H1 (cell line): ENCODE results near the gene RANBP2. TPM values are rescaled to one million over a fixed set of nuclear protein-coding genes. Genes with fewer than 3 reads are reported as not detected.

Source experiments
- CTCF ChIA-PET: fragments of 300-600 bp; sonication (Branson Sonifier 250); formaldehyde crosslinking; loops from one replicate; lab custom pipeline; 2021; ENCODE audit not compliant: partially characterized antibody; lab: Charles Lee
- POLR2A ChIA-PET: fragments of 300-600 bp; sonication (Branson Sonifier 250); formaldehyde crosslinking; loops from one replicate; lab custom pipeline; 2021; ENCODE audit warnings: inconsistent platforms; ENCODE audit not compliant: partially characterized antibody; lab: Charles Lee
- DNase-seq, 2 experiments: peaks; one replicate each; pipeline versions ENCODE4 v3.0.0 to v3.0.0-alpha.2; 2010 to 2022; ENCODE audit warnings: low spot score in 2 of 2, low read depth in 1 of 2, mixed read lengths in 1 of 2
- FAIRE-seq: peaks from 2 replicates; lab custom pipeline; 2011; peaks lifted over from hg19 to GRCh38; lab: Jason Lieb, UNC
- H2AFZ ChIP-seq: 2 replicates; pipeline ENCODE4 v1.8.1; 2012; ENCODE audit warnings: low read length, inconsistent platforms
- H2AK5ac ChIP-seq: 2 replicates; pipeline ENCODE4 v1.6.1; 2013; ENCODE audit warnings: low read depth, low read length
- H2BK120ac ChIP-seq: replicated peaks from 2 replicates; pipeline ENCODE3; 2013; ENCODE audit warnings: low read depth, low read length, inconsistent platforms
- H2BK12ac ChIP-seq: 2 replicates; pipeline ENCODE4 v1.6.1; 2013; ENCODE audit warnings: low read depth, low read length
- H2BK15ac ChIP-seq: 2 replicates; pipeline ENCODE4 v1.6.1; 2013; ENCODE audit warnings: low read length
- H2BK20ac ChIP-seq: 2 replicates; pipeline ENCODE4 v1.6.1; 2013; ENCODE audit warnings: low read length
- H2BK5ac ChIP-seq: 2 replicates; pipeline ENCODE4 v1.6.1; 2013; ENCODE audit warnings: low read depth, low read length
- H3K14ac ChIP-seq: 2 replicates; pipeline ENCODE4 v1.6.1; 2013; ENCODE audit warnings: inconsistent platforms; ENCODE audit not compliant: insufficient read length
- H3K18ac ChIP-seq: 2 replicates; pipeline ENCODE4 v1.6.1; 2013; ENCODE audit warnings: low read length; ENCODE audit errors: extremely low read depth
- H3K23ac ChIP-seq: 2 replicates; pipeline ENCODE4 v1.6.1; 2013; ENCODE audit warnings: inconsistent platforms; ENCODE audit not compliant: insufficient read length
- H3K23me2 ChIP-seq: 2 replicates; pipeline ENCODE4 v1.6.1; 2013; ENCODE audit warnings: low read depth, low read length
- H3K27ac ChIP-seq: 2 replicates; pipeline ENCODE4 v1.6.1; 2011; ENCODE audit warnings: low read depth, low read length, inconsistent platforms
- H3K27me3 ChIP-seq, 4 experiments: replicated peaks in 1 of 4; 1 replicate in 1 of 4; 2 replicates in 3 of 4; pipeline versions ENCODE4 v1.6.1 to v1.8.1; 2011 to 2013; ENCODE audit warnings: low read length in 3 of 4, mild to moderate bottlenecking in 3 of 4, inconsistent platforms in 2 of 4, mixed read lengths in 2 of 4, moderate library complexity in 1 of 4; ENCODE audit not compliant: control insufficient read depth in 3 of 4, insufficient read depth in 3 of 4; ENCODE audit errors: extremely low read depth in 1 of 4
- H3K36me3 ChIP-seq, 4 experiments: 2 replicates each; pipeline versions ENCODE4 v1.6.1 to v1.8.1; 2011 to 2013; ENCODE audit warnings: mild to moderate bottlenecking in 4 of 4, low read length in 3 of 4, moderate library complexity in 2 of 4, control low read depth in 1 of 4, inconsistent platforms in 1 of 4; ENCODE audit not compliant: insufficient read depth in 4 of 4, control insufficient read depth in 2 of 4
- H3K4ac ChIP-seq: replicated peaks from 2 replicates; pipeline ENCODE3; 2013; ENCODE audit warnings: low read length, low read depth, mixed read lengths, inconsistent platforms; ENCODE audit not compliant: insufficient read length
- H3K4me1 ChIP-seq, 4 experiments: replicated peaks in 1 of 4; 1 replicate in 1 of 4; 2 replicates in 3 of 4; pipeline versions ENCODE4 v1.6.1 to v1.8.1; 2011 to 2013; ENCODE audit warnings: low read length in 3 of 4, inconsistent platforms in 2 of 4, mixed read lengths in 1 of 4; ENCODE audit not compliant: insufficient read depth in 4 of 4, control insufficient read depth in 3 of 4
- H3K4me2 ChIP-seq, 2 experiments: 2 replicates each; pipeline versions ENCODE4 v1.6.1 to v1.8.1; 2011 to 2013; ENCODE audit warnings: low read depth in 2 of 2, low read length in 2 of 2, control low read depth in 1 of 2, inconsistent platforms in 1 of 2, mild to moderate bottlenecking in 1 of 2; ENCODE audit not compliant: insufficient read depth in 1 of 2
- H3K4me3 ChIP-seq, 4 experiments: fragments of 200-600, 300-600 bp in 1 of 4; sonication (generic), shearing (Covaris generic), sonication (Bioruptor Twin) in 1 of 4; 2 replicates each; pipeline versions ENCODE4 v1.5.1 to v1.8.1; 2011 to 2016; ENCODE audit warnings: low read length in 4 of 4, low read depth in 3 of 4, control low read depth in 2 of 4, inconsistent platforms in 2 of 4, mild to moderate bottlenecking in 2 of 4, mixed read lengths in 1 of 4, moderate library complexity in 1 of 4; ENCODE audit not compliant: insufficient read depth in 2 of 4; ENCODE audit errors: extremely low read depth in 1 of 4
- H3K56ac ChIP-seq: replicated peaks from 2 replicates; pipeline ENCODE3; 2013; ENCODE audit warnings: low read depth, mild to moderate bottlenecking, mixed read lengths, low read length, inconsistent platforms; ENCODE audit not compliant: insufficient read length
- H3K79me1 ChIP-seq: 2 replicates; pipeline ENCODE4 v1.6.1; 2013; ENCODE audit warnings: low read depth, low read length, control low read depth
- H3K79me2 ChIP-seq, 2 experiments: 2 replicates each; pipeline versions ENCODE4 v1.6.1 to v1.8.1; 2012 to 2013; ENCODE audit warnings: low read length in 2 of 2, mild to moderate bottlenecking in 2 of 2, inconsistent platforms in 1 of 2; ENCODE audit not compliant: insufficient read depth in 2 of 2, control insufficient read depth in 1 of 2
- H3K9ac ChIP-seq, 4 experiments: replicated peaks in 1 of 4; 1 replicate in 1 of 4; 2 replicates in 3 of 4; pipeline versions ENCODE4 v1.6.1 to v1.8.1; 2011 to 2013; ENCODE audit warnings: low read depth in 3 of 4, low read length in 3 of 4, control low read depth in 2 of 4, mild to moderate bottlenecking in 2 of 4, moderate library complexity in 2 of 4, inconsistent platforms in 1 of 4; ENCODE audit errors: extremely low read depth in 1 of 4
- H3K9me3 ChIP-seq, 2 experiments: 2 replicates each; pipeline versions ENCODE4 v1.6.1 to v1.8.1; 2012 to 2013; ENCODE audit warnings: mild to moderate bottlenecking in 2 of 2, moderate library complexity in 2 of 2, control low read depth in 1 of 2, inconsistent platforms in 1 of 2, low read depth in 1 of 2, low read length in 1 of 2, mixed read lengths in 1 of 2; ENCODE audit not compliant: insufficient read depth in 2 of 2
- H4K20me1 ChIP-seq, 2 experiments: replicated peaks in 1 of 2; 2 replicates each; pipeline versions ENCODE3 to v1.8.1; 2011 to 2013; ENCODE audit warnings: inconsistent platforms in 2 of 2, low read length in 2 of 2, mild to moderate bottlenecking in 1 of 2; ENCODE audit not compliant: insufficient read depth in 2 of 2, control insufficient read depth in 1 of 2
- H4K5ac ChIP-seq: 2 replicates; pipeline ENCODE4 v1.6.1; 2013; ENCODE audit warnings: low read length, low read depth, mixed read lengths, inconsistent platforms; ENCODE audit not compliant: insufficient read length
- H4K8ac ChIP-seq: 2 replicates; pipeline ENCODE4 v1.8.0; 2013; ENCODE audit warnings: mild to moderate bottlenecking, moderate library complexity, low read length, inconsistent platforms; ENCODE audit not compliant: insufficient read depth; ENCODE audit errors: extremely low read depth
- H4K91ac ChIP-seq: replicated peaks from 2 replicates; pipeline ENCODE3; 2013; ENCODE audit warnings: low read length, mixed read lengths, inconsistent platforms; ENCODE audit not compliant: insufficient read length
- CREB1 ChIP-seq: IDR thresholded peaks from 2 replicates; pipeline ENCODE4 v1.6.1; 2012; ENCODE audit warnings: inconsistent platforms
- POLR2A ChIP-seq, 2 experiments: IDR thresholded peaks; 1 replicate in 1 of 2; 2 replicates in 1 of 2; pipeline ENCODE4 v1.6.1; 2011; ENCODE audit warnings: low read depth in 2 of 2, low read length in 2 of 2, mild to moderate bottlenecking in 2 of 2; ENCODE audit errors: control extremely low read depth in 1 of 2
- SIRT6 ChIP-seq: IDR thresholded peaks from one replicate; pipeline ENCODE4 v1.7.1; 2012; ENCODE audit warnings: low read length, inconsistent platforms
- SP1 ChIP-seq: IDR thresholded peaks from 2 replicates; pipeline ENCODE4 v1.6.1; 2011; ENCODE audit warnings: low read depth, low read length
- WGBS, 2 experiments: shearing (Covaris generic) in 1 of 2; methylation state at CpG; one replicate each; pipeline versions ENCODE4 v1.1.6 to v1.1.7; 2013 to 2015; ENCODE audit warnings: low lambda C conversion rate in 2 of 2, mixed read lengths in 2 of 2, inconsistent platforms in 1 of 2, low coverage in 1 of 2, missing lambda C conversion rate in 1 of 2; ENCODE audit not compliant: insufficient replicate concordance in 2 of 2, insufficient coverage in 1 of 2, insufficient read length in 1 of 2; ENCODE audit errors: extremely low coverage in 1 of 2, missing lambda C conversion rate in 1 of 2; 5-methylcytosine and 5-hydroxymethylcytosine counted together
- polyA plus RNA-seq, 7 experiments: library from polyadenylated mRNA; depleted of rRNA in 3 of 7; stranded (reverse) in 5 of 7; unstranded in 2 of 7; fragments of >200 nt in 5 of 7; fragments of 200-250 nt in 2 of 7; gene quantifications; 1 replicate in 5 of 7; 2 replicates in 1 of 7; 4 replicates in 1 of 7; pipeline versions ENCODE4 v1.2.1 to v1.2.3, GENCODE V29; 2011 to 2013; ENCODE audit warnings: missing spikeins in 2 of 7, mixed read lengths in 2 of 7
- total RNA-seq: library from RNA; stranded (reverse); fragmentation: NEBNext Ultra II Directional; extraction: Animal tissue kit (Norgen Biotek cat#: 25700); gene quantifications from 2 replicates; pipeline ENCODE4 v1.2.1, GENCODE V29; 2021
- TF ChIP-seq, protein P1 (sequence below): IDR thresholded peaks from 2 replicates; pipeline ENCODE4 v1.6.1; 2012; ENCODE audit warnings: inconsistent platforms

Gene RANBP2
- total and polyA plus RNA-seq, 2 of the 8 experiments (the other 6 are each of a cell fraction or from before 2014, with no cell fraction given): 8.2 to 95.9 TPM

- Histone ChIP-seq H3K9me3 (peaks cover 0 to 6% of the 10 kb centered on the region in 2 experiments; a peak in 1 of 4 replicates), H2BK15ac (no peak overlapping the region), H2AK5ac (no peak overlapping the region), H3K18ac (no peak overlapping the region), H4K20me1 (peaks cover 0 to 4% of the 10 kb centered on the region in 2 experiments), H2BK5ac (no peak overlapping the region), H3K27me3 (no peaks in the 10 kb centered on the region), H3K14ac (no peak overlapping the region), H4K5ac (no peak overlapping the region), H4K91ac (no peak overlapping the region), H3K4ac (no peak overlapping the region), H3K79me2 (peaks cover 0 to 35% of the 10 kb centered on the region in 2 experiments; a peak in 2 of 4 replicates), H3K36me3 (peaks cover 2 to 58% (median 33%) of the 10 kb centered on the region in 4 experiments; a peak in 6 of 8 replicates), H3K27ac (no peak overlapping the region), H3K4me1 (no peaks in the 10 kb centered on the region), H4K8ac (no peak overlapping the region), H3K4me2 (no peak overlapping the region), H2AFZ (no peak overlapping the region), H3K23me2 (no peaks in the 10 kb centered on the region; the same call in 1 of the 2 replicates), H3K9ac (no peak overlapping the region), H2BK120ac (no peak overlapping the region), H3K23ac (no peak overlapping the region), H3K56ac (no peak overlapping the region), H2BK12ac (no peak overlapping the region), H3K79me1 (no peaks in the 10 kb centered on the region), H2BK20ac (no peak overlapping the region), H3K4me3 (no peak overlapping the region)
- DNase-seq (no peak), FAIRE-seq (no peak)
- POLR2A ChIA-PET: no interaction called here
- TF ChIP-seq POLR2A (IDR thresholded peaks at IDR 0.05; ENCODE audit: control extremely low read depth in 1 of 2, low read depth in 2 of 2, low read length in 2 of 2) (no peak), SIRT6 (no peak), SP1 (no peak), CREB1 (no peak)
- TF ChIP-seq, protein P1, sequence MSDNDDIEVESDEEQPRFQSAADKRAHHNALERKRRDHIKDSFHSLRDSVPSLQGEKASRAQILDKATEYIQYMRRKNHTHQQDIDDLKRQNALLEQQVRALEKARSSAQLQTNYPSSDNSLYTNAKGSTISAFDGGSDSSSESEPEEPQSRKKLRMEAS: no peak
- CTCF ChIA-PET: interaction anchor here (0.6 to 1.4 kb wide), 2 partner anchors 53 to 170 kb away, joined by 3 read pairs; no protein-coding TSS in a partner anchor
- WGBS, 2 experiments: 94% methylated on average over 6 of the region's 6 CpGs; no CpG with 5 or more reads in 1 of the 2 experiments
Measured at GRCh38 chr2:108806371-108807113, 87.3 kb downstream of the RANBP2 start.
